Breast epithelium (tissue), 4 donors: ENCODE data around the gene ESAM. TPM values are rescaled to one million over a fixed set of nuclear protein-coding genes. Genes with fewer than 3 reads are reported as not detected.
A peak's percentile ranks its signal among the peaks of the same experiment; 100 is the strongest.

Source experiments
- DNase-seq, 2 donors: peaks; one replicate each; pipeline ENCODE4 v3.0.0-alpha.2; 2019; ENCODE audit warnings: low spot score in 2 of 2
- H3K27ac ChIP-seq, 2 donors: fragments of 200-600 bp; sonication (generic) in 1 of 2; one replicate each; pipeline ENCODE4 v1.5.1; 2016 to 2019; ENCODE audit warnings: mild to moderate bottlenecking in 1 of 2
- H3K27me3 ChIP-seq, 2 donors: fragments of 200-600 bp; sonication (generic) in 1 of 2; one replicate each; pipeline versions ENCODE4 v1.5.1 to v1.6.0; 2017 to 2019; ENCODE audit warnings: control low read depth in 1 of 2, mild to moderate bottlenecking in 1 of 2
- H3K36me3 ChIP-seq: fragments of 200-600 bp; one replicate; pipeline ENCODE4 v1.5.1; 2019
- H3K4me1 ChIP-seq, 2 donors: fragments of 200-600 bp; sonication (generic); one replicate each; pipeline ENCODE4 v1.5.1; 2016 to 2019; ENCODE audit warnings: control low read depth in 1 of 2
- H3K4me3 ChIP-seq, 3 donors: fragments of 200-600 bp; sonication (generic); 1 replicate in 2 of 3; 2 replicates in 1 of 3; pipeline ENCODE4 v1.5.1; 2016 to 2019; ENCODE audit warnings: mild to moderate bottlenecking in 3 of 3, moderate library complexity in 2 of 3
- H3K9me3 ChIP-seq, 2 donors: fragments of 200-600 bp; sonication (generic) in 1 of 2; one replicate each; pipeline ENCODE4 v1.5.1; 2016 to 2019; ENCODE audit warnings: control low read depth in 1 of 2
- POLR2A ChIP-seq: fragments of 450-650 bp; IDR thresholded peaks from one replicate; pipeline ENCODE4 v1.6.1; 2016; ENCODE audit warnings: antibody characterized with exemption, mild to moderate bottlenecking, moderate library complexity
- POLR2AphosphoS5 ChIP-seq, 3 donors: sonication (generic); formaldehyde crosslinking; IDR thresholded peaks; one replicate each; pipeline ENCODE4 v1.6.1; 2017; ENCODE audit warnings: antibody characterized with exemption in 3 of 3
- intact Hi-C: fragments of 100-400 bp; cut with DNase I; formaldehyde crosslinking; loops from one replicate; pipeline ENCODE4 v1.15.1; 2023; ENCODE audit warnings: low total_unique reads
- total RNA-seq, 3 donors: library from RNA; depleted of rRNA; stranded (reverse); fragments of >200 nt; gene quantifications; one replicate each; pipeline ENCODE4 v1.1.0, GENCODE V29; 2016
- TF ChIP-seq, protein P1 (sequence below), 3 donors: fragments of 450-650 bp; IDR thresholded peaks; one replicate each; pipeline ENCODE4 v1.5.1; 2016 to 2017; ENCODE audit warnings: antibody characterized with exemption in 3 of 3, mild to moderate bottlenecking in 3 of 3, moderate library complexity in 3 of 3

ESAM gene
- total RNA-seq, 3 donors from 2014 or later = 11.6 to 38.7 (median 19.8) TPM

DNA sequence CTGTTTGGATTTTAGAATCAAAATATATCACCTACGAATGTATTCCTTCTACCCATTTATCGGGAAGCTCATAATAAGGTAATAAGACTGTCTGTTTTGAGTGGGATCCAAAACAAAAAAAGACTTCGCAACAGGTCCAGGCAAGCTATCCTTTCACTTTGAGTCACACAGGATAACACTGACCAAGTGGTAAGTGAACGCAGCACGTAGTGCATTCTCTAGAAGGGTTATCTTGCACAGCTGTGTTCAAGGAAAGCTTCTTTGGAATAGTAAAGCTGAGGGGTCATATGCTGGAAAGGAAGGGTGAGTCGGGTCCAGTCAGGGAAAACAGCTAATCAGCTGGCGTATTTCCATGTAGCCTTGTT, 44.7 kb downstream of the ESAM start:
- Histone ChIP-seq H3K4me1 (no peaks in the 10 kb centered on the region), H3K4me3 (peak overlapping the region; percentile 32 to 62 (median 49)), H3K27me3 (peaks cover 0 to 34% of the 10 kb centered on the region in 2 donors), H3K36me3 (no peaks in the 10 kb centered on the region), H3K27ac (peak overlapping the region in 1 of 2 donors; percentile 2), H3K9me3 (no peaks in the 10 kb centered on the region)
- TF ChIP-seq POLR2AphosphoS5 (IDR thresholded peaks at IDR 0.05) (no peak), POLR2A (no peak)
- TF ChIP-seq, protein P1, sequence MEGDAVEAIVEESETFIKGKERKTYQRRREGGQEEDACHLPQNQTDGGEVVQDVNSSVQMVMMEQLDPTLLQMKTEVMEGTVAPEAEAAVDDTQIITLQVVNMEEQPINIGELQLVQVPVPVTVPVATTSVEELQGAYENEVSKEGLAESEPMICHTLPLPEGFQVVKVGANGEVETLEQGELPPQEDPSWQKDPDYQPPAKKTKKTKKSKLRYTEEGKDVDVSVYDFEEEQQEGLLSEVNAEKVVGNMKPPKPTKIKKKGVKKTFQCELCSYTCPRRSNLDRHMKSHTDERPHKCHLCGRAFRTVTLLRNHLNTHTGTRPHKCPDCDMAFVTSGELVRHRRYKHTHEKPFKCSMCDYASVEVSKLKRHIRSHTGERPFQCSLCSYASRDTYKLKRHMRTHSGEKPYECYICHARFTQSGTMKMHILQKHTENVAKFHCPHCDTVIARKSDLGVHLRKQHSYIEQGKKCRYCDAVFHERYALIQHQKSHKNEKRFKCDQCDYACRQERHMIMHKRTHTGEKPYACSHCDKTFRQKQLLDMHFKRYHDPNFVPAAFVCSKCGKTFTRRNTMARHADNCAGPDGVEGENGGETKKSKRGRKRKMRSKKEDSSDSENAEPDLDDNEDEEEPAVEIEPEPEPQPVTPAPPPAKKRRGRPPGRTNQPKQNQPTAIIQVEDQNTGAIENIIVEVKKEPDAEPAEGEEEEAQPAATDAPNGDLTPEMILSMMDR (IDR thresholded peaks at IDR 0.05) = no peak
- intact Hi-C loops = no loop called here
- no peak for DNase-seq

DNA sequence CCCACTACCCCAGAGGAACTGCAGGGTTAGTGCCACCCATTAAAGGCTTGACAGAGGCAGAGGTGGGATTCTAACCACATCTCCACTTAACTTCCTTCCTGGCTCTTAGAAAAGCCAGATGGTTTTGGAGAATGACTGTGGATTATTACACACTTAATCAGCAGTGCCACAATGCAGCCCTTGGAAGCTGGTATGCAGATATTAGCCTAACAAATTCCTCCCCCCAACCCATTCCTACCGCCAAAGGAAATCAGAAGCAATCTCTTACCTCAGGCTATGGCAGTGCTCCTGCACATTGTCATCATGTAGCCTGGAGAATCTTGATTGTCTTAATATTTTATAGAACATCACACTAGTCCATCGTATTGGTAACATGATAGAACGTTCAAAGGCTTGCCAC, 45.5 kb downstream of the ESAM start:
- H3K27ac ChIP-seq = no peak overlapping the region
- intact Hi-C loops = no loop called here
- no peak for DNase-seq
- H3K27me3 ChIP-seq = peaks cover 0 to 27% of the 10 kb centered on the region in 2 donors
- no peak overlapping the region for H3K4me3 ChIP-seq
- TF ChIP-seq POLR2A (no peak), POLR2AphosphoS5 (IDR thresholded peaks at IDR 0.05) (no peak)
- TF ChIP-seq, protein P1 (IDR thresholded peaks at IDR 0.05) = no peak
- H3K36me3 ChIP-seq = no peaks in the 10 kb centered on the region
- no peaks in the 10 kb centered on the region for H3K4me1 ChIP-seq
- no peaks in the 10 kb centered on the region for H3K9me3 ChIP-seq

DNA sequence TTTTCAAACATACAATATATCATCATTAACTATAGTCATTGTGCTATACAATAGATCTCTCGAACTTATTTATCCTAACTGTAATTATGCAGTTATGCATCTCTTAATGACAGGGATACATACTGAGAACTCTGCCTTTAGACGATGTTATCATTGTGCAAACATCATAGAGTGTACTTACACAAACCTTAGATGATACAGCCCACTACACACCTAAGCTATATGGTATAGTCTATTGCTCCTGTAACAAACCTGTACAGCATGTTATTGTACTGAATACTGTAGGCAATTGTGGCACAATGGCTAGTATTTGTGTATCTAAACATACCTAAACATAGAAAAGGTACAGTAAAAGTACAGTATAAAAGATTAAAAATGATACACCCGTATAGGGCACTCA, 49.7 kb downstream of the ESAM start:
- Histone ChIP-seq H3K27ac (no peak overlapping the region), H3K36me3 (no peaks in the 10 kb centered on the region), H3K27me3 (peaks cover 0 to 3% of the 10 kb centered on the region in 2 donors), H3K4me3 (no peak overlapping the region), H3K4me1 (no peaks in the 10 kb centered on the region), H3K9me3 (peaks cover 0 to 13% of the 10 kb centered on the region in 2 donors)
- intact Hi-C loops = no loop called here
- TF ChIP-seq POLR2A (no peak), POLR2AphosphoS5 (IDR thresholded peaks at IDR 0.05) (no peak)
- TF ChIP-seq, protein P1 (IDR thresholded peaks at IDR 0.05) = no peak
- no peak for DNase-seq

DNA sequence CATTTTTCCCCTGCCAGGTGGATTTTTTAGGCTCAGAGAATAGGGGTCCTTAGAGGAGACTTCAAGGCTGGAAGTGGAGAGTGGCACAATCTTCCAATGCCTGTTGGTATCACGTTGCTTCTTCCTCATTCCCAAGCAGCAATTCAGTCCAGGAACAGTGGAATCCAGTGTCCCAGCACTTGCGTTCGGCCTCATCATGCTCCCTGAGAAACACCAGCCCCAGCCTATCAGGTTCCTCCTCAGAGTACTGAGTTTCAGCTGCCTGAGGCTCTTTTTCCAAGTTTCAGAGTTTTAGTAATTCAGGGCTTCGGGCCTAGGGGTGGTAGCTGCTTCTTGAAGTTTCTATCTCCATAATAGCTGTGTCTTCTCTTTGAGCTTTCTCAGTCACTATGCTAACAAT, 54.3 kb downstream of the ESAM start:
- TF ChIP-seq POLR2A = no peak
- H3K4me3 ChIP-seq = no peak overlapping the region
- no peaks in the 10 kb centered on the region for H3K4me1 ChIP-seq
- H3K27me3 ChIP-seq = no peaks in the 10 kb centered on the region
- H3K9me3 ChIP-seq = peaks cover 0 to 14% of the 10 kb centered on the region in 2 donors
- H3K27ac ChIP-seq = no peak overlapping the region
- no peaks in the 10 kb centered on the region for H3K36me3 ChIP-seq
- intact Hi-C loops = no loop called here
- no peak for DNase-seq

Other genes starting within 250 kb of the ESAM start
- not detected for gene OR8B12, start 218.6 kb downstream of the ESAM start, total RNA-seq
- gene OR8A1, start 192.3 kb downstream of the ESAM start, total RNA-seq = not detected
- gene PANX3, start 150.9 kb downstream of the ESAM start, total RNA-seq = not detected
- gene TBRG1, start 139.4 kb downstream of the ESAM start, total RNA-seq = 10 to 100 TPM; 34.7 to 49.0 (median 34.9) TPM
- 10 to 100 TPM; 12.5 to 17.0 (median 14.9) TPM for gene SIAE, start 88.6 kb downstream of the ESAM start, total RNA-seq
- gene SPA17, start 88.4 kb downstream of the ESAM start, total RNA-seq = 10 to 100 TPM in 1 of 3 donors, 1 to 10 TPM in 2; 2.9 to 15.2 (median 9.8) TPM
- under 1 TPM; 0.33 to 0.48 (median 0.44) TPM for gene NRGN, start 22.3 kb downstream of the ESAM start, total RNA-seq
- gene VSIG2, start 10.0 kb downstream of the ESAM start, total RNA-seq = 10 to 100 TPM in 1 of 3 donors, 1 to 10 TPM in 1, not detected in 1; 8.8 to 20.5 TPM
- gene MSANTD2, start 38.1 kb upstream of the ESAM start, total RNA-seq = 10 to 100 TPM; 10.9 to 34.2 (median 27.2) TPM
- 10 to 100 TPM in 2 of 3 donors, 1 to 10 TPM in 1; 9.1 to 30.9 (median 15.4) TPM for gene ROBO3, start 103.1 kb upstream of the ESAM start, total RNA-seq
- 10 to 100 TPM; 11.9 to 30.5 (median 12.8) TPM for gene ROBO4, start 135.6 kb upstream of the ESAM start, total RNA-seq
- not detected for gene HEPN1, start 157.0 kb upstream of the ESAM start, total RNA-seq
- gene HEPACAM, start 173.8 kb upstream of the ESAM start, total RNA-seq = 10 to 100 TPM in 1 of 3 donors, 1 to 10 TPM in 2; 2.3 to 25.4 (median 6.1) TPM
- gene CCDC15, start 191.9 kb upstream of the ESAM start, total RNA-seq = 1 to 10 TPM; 2.1 to 4.4 (median 2.6) TPM